Esophagus muscularis mucosa (tissue), 3 donors: ENCODE measurements around the gene MYO10.

Experiments used
- CTCF ChIP-seq, 3 experiments: fragments of 200-600 bp in 2 of 3; fragments of 450-650 bp in 1 of 3; sonication (generic) in 2 of 3; IDR thresholded peaks; one replicate each; pipeline ENCODE4 v1.5.1; 2017 to 2019; ENCODE audit warnings: antibody characterized with exemption in 3 of 3, mild to moderate bottlenecking in 2 of 3, moderate library complexity in 1 of 3
- POLR2A ChIP-seq: fragments of 450-650 bp; IDR thresholded peaks from one replicate; pipeline ENCODE4 v1.6.1; 2017; ENCODE audit warnings: antibody characterized with exemption, moderate library complexity, mild to moderate bottlenecking, low read depth
- POLR2AphosphoS5 ChIP-seq, 2 donors: sonication (generic); formaldehyde crosslinking; IDR thresholded peaks; one replicate each; pipeline ENCODE4 v1.6.1; 2017; ENCODE audit warnings: antibody characterized with exemption in 2 of 2

DNA sequence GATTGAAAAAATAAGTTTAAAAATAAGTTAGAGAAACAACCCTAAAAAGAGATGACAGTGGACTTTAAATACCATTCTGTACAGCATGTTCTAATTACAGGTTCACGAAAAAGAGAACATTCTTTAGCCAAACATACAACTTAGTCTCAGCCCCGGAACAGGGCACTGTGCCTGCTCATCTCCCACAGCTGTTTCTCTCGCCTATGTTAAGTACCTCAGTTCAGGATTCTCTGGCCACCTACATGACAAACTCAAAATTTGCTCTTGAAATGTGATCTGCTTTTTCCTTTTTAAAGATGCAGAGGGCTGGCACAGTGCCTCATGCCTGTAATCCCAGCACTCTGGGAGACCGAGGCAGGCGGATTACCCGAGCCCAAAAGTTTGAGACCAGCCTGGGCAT is 52.3 kb downstream of the MYO10 start:
- TF ChIP-seq POLR2A (no peak), CTCF (IDR thresholded peaks at IDR 0.05) (no peak), POLR2AphosphoS5 (IDR thresholded peaks at IDR 0.05) (no peak)
